ENCODE measurements around the gene FURIN. TPM values are rescaled to one million over a fixed set of nuclear protein-coding genes. Genes with fewer than 3 reads are reported as not detected.

The FURIN gene
- total and polyA plus RNA-seq, 2 of the 4 experiments (the other 2 are of a cell fraction) = 34.8 to 54.3 TPM

- Histone ChIP-seq H2AK9ac (replicated peaks; ENCODE audit: low read depth, low read length, poor library complexity) (peak overlapping the region; percentile 69), H3K27ac (ENCODE audit: insufficient read depth, low read length) (no peak overlapping the region), H3K4me1 (ENCODE audit: control insufficient read depth, insufficient read depth, low read length) (peaks cover 16% of the 10 kb centered on the region), H3K4ac (ENCODE audit: low read depth, low read length) (no peak overlapping the region), H2AFZ (replicated peaks; ENCODE audit: low read length, poor library complexity) (no peak overlapping the region), H3K9me3 (ENCODE audit: control insufficient read depth, insufficient read depth, low read length) (no peaks in the 10 kb centered on the region), H3K9me1 (ENCODE audit: insufficient read depth, low read length) (no peaks in the 10 kb centered on the region), H3K4me3 (ENCODE audit: insufficient read depth, low read depth, low read length) (no peak overlapping the region), H3K36me3 (ENCODE audit: control insufficient read depth, insufficient read depth, low read length) (peaks cover 9% of the 10 kb centered on the region; the same call in 1 of the 2 replicates), H3K27me3 (ENCODE audit: control insufficient read depth, insufficient read depth, low read length) (no peaks in the 10 kb centered on the region), H3K23ac (ENCODE audit: low read depth, low read length) (no peak overlapping the region), H2BK120ac (ENCODE audit: low read depth, low read length) (no peak overlapping the region), H3K79me1 (ENCODE audit: low read depth in 1 of 2, low read length in 2 of 2) (peaks cover 9 to 16% of the 10 kb centered on the region in 2 experiments; a peak in 3 of 4 replicates), H3K56ac (ENCODE audit: extremely low read depth, insufficient read depth, low read length) (no peak overlapping the region), H3K18ac (ENCODE audit: low read depth, low read length) (no peak overlapping the region), H3K4me2 (ENCODE audit: low read depth, low read length) (no peak overlapping the region), H3K14ac (replicated peaks; ENCODE audit: low read depth, low read length) (no peak overlapping the region), H3K9ac (ENCODE audit: low read depth, low read length) (no peak overlapping the region), H2BK15ac (ENCODE audit: low read depth, low read length) (no peak overlapping the region), H4K91ac (ENCODE audit: insufficient read depth, low read depth, low read length) (no peak overlapping the region), H4K8ac (ENCODE audit: low read depth in 2 of 2, low read length in 2 of 2) (no peak overlapping the region), H2AK5ac (ENCODE audit: low read depth, low read length) (no peak overlapping the region), H4K5ac (ENCODE audit: low read depth, low read length) (no peak overlapping the region), H2BK5ac (ENCODE audit: low read depth, low read length, poor library complexity, severe bottlenecking) (no peak overlapping the region), H4K20me1 (ENCODE audit: insufficient read depth, low read length) (no peaks in the 10 kb centered on the region), H2BK20ac (ENCODE audit: low read depth, low read length) (no peak overlapping the region)
- dilution Hi-C loops (cut with HindIII; ENCODE audit: low sequenced_read_pairs, unreplicated experiment) = no loop called here
- CTCF ChIA-PET = interaction anchor here (2.7 kb wide), 1 partner anchor 239 kb away, joined by 13 read pairs; no protein-coding TSS in a partner anchor
- DNase-seq (no peak), ATAC-seq (ENCODE audit: low read depth) (no peak)
- WGBS, 2 experiments (ENCODE audit: extremely low coverage in 2 of 2, insufficient read length in 1 of 2) = 42% methylated on average over 2 of the region's 13 CpGs; no CpG with 5 or more reads in 1 of the 2 experiments
- no peak for TF ChIP-seq RAD21 (IDR thresholded peaks at IDR 0.05; ENCODE audit: low read length)
- no peak for TF ChIP-seq POLR2A (IDR thresholded peaks at IDR 0.05; ENCODE audit: low read depth, low read length)
- no peak for TF ChIP-seq ELK1 (IDR thresholded peaks at IDR 0.05; ENCODE audit: borderline replicate concordance, low read depth, low read length)
- no peak for TF ChIP-seq SMC3 (IDR thresholded peaks at IDR 0.05; ENCODE audit: low read depth, low read length)
- intact Hi-C loops (cut with micrococcal nuclease) = loop anchor here (5.0 kb wide), 3 partner anchors 170 to 395 kb away; partner anchors contain the start of gene BLM
- in situ Hi-C loops (cut with MboI; ENCODE audit: low sequenced_read_pairs) = loop anchor here (5.0 to 25.0 kb wide), 3 partner anchors 245 to 575 kb away; no protein-coding TSS in a partner anchor
- POLR2A ChIA-PET (ENCODE audit: unreplicated experiment) = no interaction called here
- no TSS peak for BruUV-seq (replicated peaks)
These were observed 18.7 kb downstream of the FURIN start for GRCh38 chr15:90887037-90887481.

Data from IMR-90 (cell line).